ENCODE results near the gene IL15RA.
"Not testable (repeated sequence)": the region's sequence is repeated elsewhere in the genome, so short reads cannot be mapped to it uniquely, and the experiment has no call there.

IL15RA gene

GRCh38 chr10:5917305-5917704, 60.0 kb downstream of the IL15RA start:
- no peak for DNase-seq

GRCh38 chr10:5915451-5915850, 61.9 kb downstream of the IL15RA start:
- DNase-seq, result no peak

- DNase-seq, result no peak
Measured at GRCh38 chr10:5913736-5914135, 63.6 kb downstream of the IL15RA start.

- DNase-seq, result no peak
Measured at GRCh38 chr10:5911670-5912069, 65.7 kb downstream of the IL15RA start.

GRCh38 chr10:5910323-5911100, 66.8 kb downstream of the IL15RA start:
- DNase-seq, result no peak

DNA sequence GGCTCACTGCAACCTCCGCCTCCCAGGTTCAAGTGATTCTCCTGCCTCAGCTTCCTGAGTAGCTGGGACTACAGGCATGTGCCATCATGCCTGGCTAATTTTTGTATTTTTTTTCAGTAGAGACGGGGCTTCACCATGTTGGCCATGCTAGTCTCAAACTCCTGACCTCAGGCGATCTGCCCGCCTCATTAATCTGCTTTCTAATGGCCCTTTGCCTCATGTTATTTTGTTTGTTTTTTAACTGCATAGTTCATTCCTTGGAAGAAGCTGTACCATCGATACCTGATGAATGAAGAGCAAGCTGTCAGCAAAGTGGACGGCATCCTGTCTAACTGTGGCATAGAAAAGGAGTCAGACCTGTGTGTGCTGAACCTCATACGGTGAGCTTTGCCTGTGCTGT, 68.7 kb downstream of the IL15RA start:
- not testable (repeated sequence) for DNase-seq

DNA sequence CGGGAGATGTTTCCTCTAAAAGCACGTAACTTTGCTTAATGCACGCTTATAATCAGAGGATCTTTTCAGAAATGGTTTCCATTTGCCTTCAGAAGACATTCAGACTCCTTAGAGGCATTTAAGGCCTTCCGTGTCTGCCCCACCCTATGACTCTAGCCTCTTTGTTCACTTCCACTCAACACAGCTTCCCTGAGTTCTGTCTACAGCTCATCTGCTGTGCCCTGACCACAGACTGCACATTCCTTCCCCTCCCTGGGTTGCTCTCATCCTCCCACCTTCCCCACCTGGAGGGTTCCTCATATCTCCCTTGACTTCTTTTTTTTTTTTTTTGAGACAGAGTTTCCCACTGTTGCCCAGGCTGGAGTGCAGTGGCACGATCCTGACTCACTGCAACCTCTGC, 70.7 kb downstream of the IL15RA start:
- DNase-seq, result no peak

GRCh38 chr10:5905854-5906507, 71.4 kb downstream of the IL15RA start:
- no peak for DNase-seq

GRCh38 chr10:5904227-5904626, 73.1 kb downstream of the IL15RA start:
- DNase-seq, result no peak

- DNase-seq, result no peak
Measured at GRCh38 chr10:5903563-5903962, 73.8 kb downstream of the IL15RA start.

GRCh38 chr10:5902511-5903274, 74.7 kb downstream of the IL15RA start:
- DNase-seq, result no peak

All from T1000 (cell line).